HG02943 (cell line): ENCODE results near the gene RRP9.

ENCODE experiments used
- ATAC-seq: cut with Tn5 transposase; IDR thresholded peaks from one replicate; pipeline ENCODE4 v1.9.1; 2021; ENCODE audit warnings: mild to moderate bottlenecking, low read depth, moderate library complexity; ENCODE audit not compliant: unreplicated experiment

RRP9 gene

DNA sequence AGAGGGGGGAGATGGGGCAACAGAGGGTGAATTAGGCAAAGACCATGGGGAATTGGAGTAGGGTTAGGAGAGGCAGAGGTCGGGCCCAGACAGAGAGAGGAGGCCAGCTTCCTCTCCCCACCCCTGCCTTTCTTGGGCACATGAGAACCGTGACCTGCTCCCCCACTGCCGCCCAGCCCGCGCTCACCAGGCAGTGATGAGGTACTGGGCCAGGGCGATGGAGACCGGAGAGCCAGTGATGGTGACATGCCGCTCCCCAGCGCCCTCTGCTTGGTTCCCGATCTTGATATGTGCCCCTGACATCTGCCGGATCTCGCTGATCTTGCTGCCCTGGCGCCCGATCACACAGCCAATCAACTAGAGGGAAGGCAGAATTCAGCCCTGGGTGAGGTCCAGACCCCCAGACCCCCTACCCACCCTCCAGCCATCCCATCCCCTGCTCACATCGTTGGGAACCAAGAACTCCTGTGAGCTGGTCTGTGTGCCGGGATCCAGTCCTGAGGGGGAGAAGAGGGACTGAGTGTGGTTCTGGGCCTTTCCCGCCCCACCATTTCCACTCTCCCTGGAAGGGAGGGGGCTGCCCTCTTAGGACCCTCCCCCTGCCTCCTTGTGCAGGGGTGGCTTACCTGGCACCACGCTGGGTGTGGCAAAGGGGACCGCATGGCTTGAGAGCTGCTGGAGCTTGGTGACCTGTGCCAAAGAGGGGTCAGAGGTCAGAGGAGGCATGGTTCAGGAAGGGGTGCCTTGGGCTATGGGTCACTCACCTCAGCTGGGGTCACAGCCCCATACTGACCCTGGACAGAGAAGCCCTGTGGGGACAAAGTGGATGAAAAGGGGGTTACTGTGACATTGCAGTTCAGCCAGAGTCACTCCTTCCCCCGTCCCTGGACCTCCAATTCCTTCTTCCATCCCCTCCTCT lies 17.2 kb upstream of the RRP9 start:
- ATAC-seq, result no peak

DNA sequence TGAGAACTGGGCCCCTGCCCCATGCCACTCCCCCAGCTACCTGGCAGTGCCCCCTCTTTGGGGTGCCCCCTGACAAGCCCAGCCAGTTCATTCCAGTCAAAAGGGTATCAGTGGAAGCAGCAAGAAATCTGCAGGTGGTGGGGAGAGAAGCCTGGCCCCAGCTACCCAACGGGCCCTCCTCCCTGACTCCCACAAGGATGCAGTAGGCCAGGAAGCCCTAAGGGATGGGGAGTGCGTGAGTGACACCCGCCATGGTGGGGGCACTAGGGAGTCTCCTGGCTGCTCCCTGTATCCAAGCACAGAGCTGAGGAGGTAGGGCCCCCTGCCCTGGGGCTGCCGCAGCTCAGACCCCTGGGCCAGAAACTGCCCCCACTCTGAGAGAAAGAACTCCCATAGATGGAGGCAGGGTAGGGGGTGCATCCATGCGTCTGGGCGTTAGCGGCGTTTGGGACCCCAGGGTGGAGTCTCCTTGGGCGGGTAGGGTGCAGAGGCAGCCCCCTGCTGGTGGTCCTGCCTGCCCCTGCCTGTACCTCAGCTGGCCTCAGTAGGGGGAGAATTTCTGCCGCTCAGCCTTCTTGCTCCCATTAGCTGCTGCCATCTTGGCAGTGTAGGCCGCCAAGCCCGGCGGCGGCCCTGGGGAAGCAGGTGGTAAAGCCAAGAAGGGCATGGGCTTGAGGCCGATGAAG lies 16.0 kb upstream of the RRP9 start:
- no peak for ATAC-seq

GRCh38 chr3:51955893-51956770 lies 14.4 kb upstream of the RRP9 start:
- ATAC-seq, result no peak

- no peak for ATAC-seq
These were observed 13.6 kb upstream of the RRP9 start, which contains the start of gene GPR62 for GRCh38 chr3:51955175-51955892. Gene GPR62, plus strand, starts transcription at chr3:51955381. Its CDS starts 272 bp downstream, at chr3:51955653.

GRCh38 chr3:51954713-51955112 lies 13.0 kb upstream of the RRP9 start:
- no peak for ATAC-seq

DNA sequence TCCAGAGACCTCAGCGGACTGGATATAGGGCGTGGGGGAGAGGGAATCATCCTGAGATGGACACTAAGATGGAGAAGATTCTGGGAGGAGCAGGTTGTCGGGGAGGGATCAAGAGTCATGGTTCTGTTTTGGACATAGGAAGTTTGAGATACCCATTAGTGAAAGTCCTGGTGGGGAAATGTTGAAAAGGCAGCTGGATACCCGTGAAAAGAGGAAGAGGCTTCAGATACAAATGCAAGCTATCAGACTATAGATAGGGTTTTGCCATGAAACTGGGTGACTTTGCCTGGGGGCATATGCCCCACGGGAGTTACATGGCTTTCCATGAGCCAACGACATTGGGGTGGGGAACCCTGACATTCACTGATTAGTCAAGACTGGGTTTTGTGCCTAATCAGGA lies 12.4 kb upstream of the RRP9 start:
- no peak for ATAC-seq

GRCh38 chr3:51953445-51953844 lies 11.7 kb upstream of the RRP9 start:
- no peak for ATAC-seq

DNA sequence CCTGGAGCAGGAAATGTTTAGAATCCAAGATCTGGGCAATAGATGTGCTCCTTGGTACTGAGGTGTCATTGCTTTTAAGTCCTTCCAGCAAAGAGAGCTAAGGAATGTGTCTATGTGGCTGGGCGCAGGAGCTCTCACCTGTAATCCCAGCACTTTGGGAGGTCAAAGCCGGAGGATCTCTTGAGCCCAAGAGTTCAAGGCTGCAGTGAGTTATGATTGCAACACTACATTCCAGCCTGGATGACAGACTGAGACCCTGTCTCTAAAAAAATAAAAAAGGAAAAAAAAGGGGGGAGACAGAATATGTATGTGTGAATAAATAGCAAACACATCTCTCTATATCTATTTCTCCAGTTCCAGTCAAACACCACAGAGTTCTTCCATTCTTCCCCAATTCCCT lies 9.2 kb upstream of the RRP9 start:
- no peak for ATAC-seq

- ATAC-seq, result no peak
These were observed 7.4 kb upstream of the RRP9 start for GRCh38 chr3:51949121-51949520.

GRCh38 chr3:51948016-51948580 lies 6.4 kb upstream of the RRP9 start:
- no peak for ATAC-seq

- ATAC-seq, result no peak
These were observed 5.7 kb upstream of the RRP9 start for GRCh38 chr3:51947215-51947900.

- ATAC-seq, result no peak
These were observed 5.1 kb upstream of the RRP9 start for GRCh38 chr3:51946796-51947195.

- no peak for ATAC-seq
These were observed 4.4 kb upstream of the RRP9 start for GRCh38 chr3:51945926-51946705.

DNA sequence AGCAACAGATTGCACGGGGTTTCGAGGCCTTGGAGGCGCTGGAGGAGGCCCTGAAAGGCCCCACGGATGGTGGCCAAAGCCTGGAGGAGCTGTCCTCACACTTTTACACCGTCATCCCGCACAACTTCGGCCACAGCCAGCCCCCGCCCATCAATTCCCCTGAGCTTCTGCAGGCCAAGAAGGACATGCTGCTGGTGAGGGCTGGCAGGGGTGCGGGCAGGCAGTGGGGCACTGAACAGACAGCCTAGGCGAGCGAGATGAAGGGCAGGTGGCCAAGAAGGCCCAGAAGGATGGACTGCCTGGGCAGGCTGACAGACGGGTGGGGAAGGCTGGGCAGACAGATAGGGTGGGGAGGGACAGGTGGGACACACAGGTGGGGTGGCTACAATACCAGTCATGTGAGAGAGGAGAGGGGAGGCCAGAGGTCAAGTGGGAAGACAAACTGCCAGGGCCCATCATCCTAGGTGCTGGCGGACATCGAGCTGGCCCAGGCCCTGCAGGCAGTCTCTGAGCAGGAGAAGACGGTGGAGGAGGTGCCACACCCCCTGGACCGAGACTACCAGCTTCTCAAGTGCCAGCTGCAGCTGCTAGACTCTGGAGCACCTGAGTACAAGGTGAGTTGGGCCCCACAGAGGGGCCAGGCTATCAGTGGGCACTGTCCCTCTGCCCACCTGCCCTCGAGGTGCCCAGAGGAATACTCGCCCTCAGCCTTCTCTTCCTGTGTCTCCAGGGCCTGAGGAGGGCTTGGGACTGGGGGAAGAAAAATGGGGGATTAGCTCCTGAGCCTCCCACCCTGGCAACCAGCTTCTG lies 3.5 kb upstream of the RRP9 start:
- no peak for ATAC-seq

GRCh38 chr3:51944451-51945021 lies 2.8 kb upstream of the RRP9 start:
- ATAC-seq, result no peak

GRCh38 chr3:51943451-51944391 lies 2.0 kb upstream of the RRP9 start:
- ATAC-seq, result no peak
